Smooth muscle cell (in vitro differentiated cells): ENCODE data around the gene MYLK4. TPM values are rescaled to one million over a fixed set of nuclear protein-coding genes. Genes with fewer than 3 reads are reported as not detected.
A peak's percentile ranks its signal among the peaks of the same experiment; 100 is the strongest.

ENCODE experiments used
- DNase-seq: peaks from one replicate; lab custom pipeline; 2025; ENCODE audit not compliant: unreplicated experiment; lab: John Stamatoyannopoulos, UW
- H2AFZ ChIP-seq: fragments of 200-600 bp; sonication (generic); 2 replicates; pipeline ENCODE4 v1.6.0; 2016; ENCODE audit warnings: antibody characterized with exemption, low read depth, mild to moderate bottlenecking
- H3F3A ChIP-seq: fragments of 200-600 bp; sonication (generic); 2 replicates; pipeline ENCODE4 v1.6.0; 2017; ENCODE audit warnings: antibody characterized with exemption, low read depth
- H3K27ac ChIP-seq: fragments of 200-600 bp; sonication (generic); 2 replicates; pipeline ENCODE4 v1.5.1; 2016; ENCODE audit warnings: low read depth, mild to moderate bottlenecking
- H3K27me3 ChIP-seq: fragments of 200-600 bp; sonication (generic); 2 replicates; pipeline ENCODE4 v1.6.1; 2016; ENCODE audit warnings: low read depth, mild to moderate bottlenecking
- H3K36me3 ChIP-seq: fragments of 200-600 bp; sonication (generic); 2 replicates; pipeline ENCODE4 v1.5.1; 2016; ENCODE audit warnings: low read depth
- H3K4me1 ChIP-seq: fragments of 200-600 bp; sonication (generic); 2 replicates; pipeline ENCODE4 v1.5.1; 2016; ENCODE audit warnings: low read depth
- H3K4me2 ChIP-seq: fragments of 200-600 bp; sonication (generic); 2 replicates; pipeline ENCODE4 v1.6.0; 2016; ENCODE audit warnings: mild to moderate bottlenecking
- H3K4me3 ChIP-seq: fragments of 200-600 bp; sonication (generic); 2 replicates; pipeline ENCODE4 v1.5.1; 2016; ENCODE audit warnings: mild to moderate bottlenecking
- H3K79me2 ChIP-seq: fragments of 200-600 bp; sonication (generic); 2 replicates; pipeline ENCODE4 v1.6.0; 2016; ENCODE audit warnings: low read depth, mild to moderate bottlenecking
- H3K9ac ChIP-seq: fragments of 200-600 bp; sonication (generic); 2 replicates; pipeline ENCODE4 v1.6.0; 2016; ENCODE audit warnings: low read depth
- H3K9me3 ChIP-seq: fragments of 200-600 bp; sonication (generic); replicated peaks from 2 replicates; pipeline ENCODE4 v1.5.1; 2016; ENCODE audit warnings: low read depth
- H4K20me1 ChIP-seq: fragments of 200-600 bp; sonication (generic); 2 replicates; pipeline ENCODE4 v1.6.0; 2016; ENCODE audit warnings: low read depth
- WGBS: methylation state at CpG from one replicate; pipeline ENCODE4 v1.1.7; 2016; ENCODE audit warnings: low lambda C conversion rate; 5-methylcytosine and 5-hydroxymethylcytosine counted together
- polyA plus RNA-seq: library from polyadenylated mRNA; unstranded; fragments of >200 nt; fragmentation: Nextera tagmentation; extraction: Ambion mirVana; gene quantifications from 2 replicates; pipeline ENCODE4 v1.2.1, GENCODE V29; 2016
- total RNA-seq: library from RNA; depleted of rRNA; stranded (reverse); fragments of >200 nt; gene quantifications from 2 replicates; pipeline ENCODE4 v1.2.3, GENCODE V29; 2014
- TF ChIP-seq, protein P1 (sequence below): fragments of 200-600 bp; sonication (generic); IDR thresholded peaks from 2 replicates; pipeline ENCODE4 v1.5.1; 2017; ENCODE audit warnings: borderline replicate concordance, mild to moderate bottlenecking, antibody characterized with exemption; ENCODE audit not compliant: insufficient read depth, poor library complexity, severe bottlenecking

MYLK4 gene
- total and polyA plus RNA-seq, 2 experiments from 2014 or later, result 0.21 to 0.90 TPM

DNA sequence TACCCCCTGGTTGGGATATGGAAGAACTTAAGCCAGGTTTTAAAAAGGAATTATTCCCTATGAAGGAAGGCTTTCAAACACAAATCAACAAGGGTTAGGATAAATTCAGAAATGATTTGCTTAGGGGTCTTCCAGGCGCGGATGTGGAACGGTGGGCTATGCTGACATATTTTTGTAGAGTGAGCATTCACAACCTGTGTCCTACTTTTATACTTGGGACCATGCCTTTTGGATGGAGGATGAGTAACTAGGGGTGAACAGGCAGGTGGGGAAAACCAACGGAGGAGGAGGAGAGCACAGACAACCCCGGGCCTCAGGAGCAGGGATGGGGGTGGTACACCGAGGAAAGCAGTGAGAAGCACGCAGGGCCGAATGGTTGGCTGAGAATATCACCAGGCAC is 5.9 kb downstream of the MYLK4 start:
- Histone ChIP-seq H3K4me2 (no peak overlapping the region), H3K4me1 (peaks cover 23% of the 10 kb centered on the region), H3K36me3 (no peaks in the 10 kb centered on the region), H3F3A (no peaks in the 10 kb centered on the region), H3K9ac (no peak overlapping the region), H3K27me3 (no peaks in the 10 kb centered on the region), H3K4me3 (no peak overlapping the region), H3K27ac (no peak overlapping the region), H3K79me2 (no peaks in the 10 kb centered on the region), H2AFZ (no peak overlapping the region), H3K9me3 (no peaks in the 10 kb centered on the region), H4K20me1 (no peaks in the 10 kb centered on the region)
- WGBS, result 87% methylated on average over 8 of the region's 8 CpGs
- TF ChIP-seq, protein P1, sequence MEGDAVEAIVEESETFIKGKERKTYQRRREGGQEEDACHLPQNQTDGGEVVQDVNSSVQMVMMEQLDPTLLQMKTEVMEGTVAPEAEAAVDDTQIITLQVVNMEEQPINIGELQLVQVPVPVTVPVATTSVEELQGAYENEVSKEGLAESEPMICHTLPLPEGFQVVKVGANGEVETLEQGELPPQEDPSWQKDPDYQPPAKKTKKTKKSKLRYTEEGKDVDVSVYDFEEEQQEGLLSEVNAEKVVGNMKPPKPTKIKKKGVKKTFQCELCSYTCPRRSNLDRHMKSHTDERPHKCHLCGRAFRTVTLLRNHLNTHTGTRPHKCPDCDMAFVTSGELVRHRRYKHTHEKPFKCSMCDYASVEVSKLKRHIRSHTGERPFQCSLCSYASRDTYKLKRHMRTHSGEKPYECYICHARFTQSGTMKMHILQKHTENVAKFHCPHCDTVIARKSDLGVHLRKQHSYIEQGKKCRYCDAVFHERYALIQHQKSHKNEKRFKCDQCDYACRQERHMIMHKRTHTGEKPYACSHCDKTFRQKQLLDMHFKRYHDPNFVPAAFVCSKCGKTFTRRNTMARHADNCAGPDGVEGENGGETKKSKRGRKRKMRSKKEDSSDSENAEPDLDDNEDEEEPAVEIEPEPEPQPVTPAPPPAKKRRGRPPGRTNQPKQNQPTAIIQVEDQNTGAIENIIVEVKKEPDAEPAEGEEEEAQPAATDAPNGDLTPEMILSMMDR, result no peak
- no peak for DNase-seq

DNA sequence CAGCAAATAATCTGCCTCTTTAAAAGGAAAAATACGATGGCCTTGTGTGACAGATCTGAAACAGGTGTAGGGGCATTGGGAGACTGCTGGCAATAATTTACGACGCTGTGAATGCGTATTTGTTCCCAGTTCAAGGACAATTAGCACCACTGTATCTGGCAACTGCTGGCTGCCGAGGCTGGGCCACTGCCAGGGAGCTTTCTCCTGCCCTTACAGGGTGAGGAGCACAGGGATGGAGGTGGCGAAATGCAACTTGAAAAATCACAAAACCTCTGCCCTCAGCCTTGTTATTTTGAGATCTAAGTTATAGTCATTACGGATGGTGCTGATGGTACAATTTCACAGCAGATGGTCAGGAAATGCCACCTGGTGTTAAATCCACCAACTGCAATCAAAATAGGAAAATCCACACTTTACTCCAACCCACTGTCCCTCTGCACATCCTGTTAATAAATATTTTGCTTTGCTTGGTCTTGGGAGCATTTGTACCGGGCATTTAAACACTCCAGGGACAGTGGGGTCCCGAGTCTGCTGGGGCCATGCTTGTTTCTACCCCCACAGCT is 6.4 kb downstream of the MYLK4 start:
- no peaks in the 10 kb centered on the region for H3K27me3 ChIP-seq
- H2AFZ ChIP-seq, result no peak overlapping the region
- 86% methylated on average over 9 of the region's 9 CpGs for WGBS
- no peak overlapping the region for H3K4me3 ChIP-seq
- TF ChIP-seq, protein P1, result peak; percentile 9
- H3K9ac ChIP-seq, result no peak overlapping the region
- H3K4me2 ChIP-seq, result no peak overlapping the region
- H4K20me1 ChIP-seq, result no peaks in the 10 kb centered on the region
- H3K36me3 ChIP-seq, result no peaks in the 10 kb centered on the region
- H3K4me1 ChIP-seq, result peaks cover 18% of the 10 kb centered on the region
- H3F3A ChIP-seq, result no peaks in the 10 kb centered on the region
- DNase-seq, result no peak
- no peak overlapping the region for H3K27ac ChIP-seq
- no peaks in the 10 kb centered on the region for H3K79me2 ChIP-seq
- H3K9me3 ChIP-seq, result no peaks in the 10 kb centered on the region

DNA sequence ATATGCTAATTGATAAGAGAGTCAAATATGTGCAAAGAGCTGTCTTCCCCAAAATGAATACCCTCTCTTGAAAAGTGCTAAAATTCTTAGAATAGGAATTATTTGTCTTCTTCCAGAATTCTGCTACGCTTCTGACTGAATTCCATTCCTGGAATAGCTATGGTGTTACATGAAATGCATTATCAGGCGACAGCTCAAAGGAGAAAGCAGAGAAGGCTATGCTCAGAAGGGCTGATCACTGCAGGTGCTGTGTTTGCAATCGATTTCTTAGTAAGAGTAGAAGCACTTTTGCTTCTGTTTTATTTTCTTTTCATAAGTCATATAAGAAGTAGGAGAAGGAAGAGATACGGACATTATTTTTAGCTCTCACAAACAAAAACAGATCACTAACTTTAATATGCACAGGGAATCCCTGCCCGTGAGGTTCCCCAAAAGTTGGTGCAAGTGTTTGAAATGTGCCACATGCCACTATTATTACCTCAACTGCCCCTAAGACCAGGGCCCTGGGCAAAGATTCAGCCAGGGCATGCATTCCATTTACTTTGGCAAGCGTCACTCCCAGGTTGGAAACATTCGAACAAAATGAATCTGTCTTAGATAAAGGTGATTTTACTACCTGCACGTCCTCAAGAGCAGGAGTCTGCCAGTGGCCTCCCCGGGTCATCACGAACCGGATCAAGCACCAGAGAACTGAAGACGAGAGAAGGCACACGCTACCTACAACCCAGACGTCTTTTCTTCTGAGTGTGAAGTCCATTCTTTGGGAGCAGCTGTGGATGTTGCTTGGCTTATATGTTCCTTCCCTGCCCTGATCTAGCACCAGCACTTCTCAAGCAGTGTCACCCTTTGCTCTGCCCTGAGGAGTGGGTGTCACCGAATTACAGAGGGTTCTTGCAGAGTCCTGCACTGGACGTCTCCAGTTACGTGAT is 7.2 kb downstream of the MYLK4 start:
- no peaks in the 10 kb centered on the region for H3K27me3 ChIP-seq
- no peaks in the 10 kb centered on the region for H3K36me3 ChIP-seq
- DNase-seq, result no peak
- no peak overlapping the region for H3K9ac ChIP-seq
- no peaks in the 10 kb centered on the region for H3F3A ChIP-seq
- H3K79me2 ChIP-seq, result no peaks in the 10 kb centered on the region
- 87% methylated on average over 17 of the region's 17 CpGs for WGBS
- H2AFZ ChIP-seq, result no peak overlapping the region
- no peak overlapping the region for H3K4me2 ChIP-seq
- TF ChIP-seq, protein P1, result no peak
- peaks cover 11% of the 10 kb centered on the region for H3K4me1 ChIP-seq
- H3K4me3 ChIP-seq, result no peak overlapping the region
- H3K9me3 ChIP-seq, result no peaks in the 10 kb centered on the region
- no peaks in the 10 kb centered on the region for H4K20me1 ChIP-seq
- H3K27ac ChIP-seq, result no peak overlapping the region

DNA sequence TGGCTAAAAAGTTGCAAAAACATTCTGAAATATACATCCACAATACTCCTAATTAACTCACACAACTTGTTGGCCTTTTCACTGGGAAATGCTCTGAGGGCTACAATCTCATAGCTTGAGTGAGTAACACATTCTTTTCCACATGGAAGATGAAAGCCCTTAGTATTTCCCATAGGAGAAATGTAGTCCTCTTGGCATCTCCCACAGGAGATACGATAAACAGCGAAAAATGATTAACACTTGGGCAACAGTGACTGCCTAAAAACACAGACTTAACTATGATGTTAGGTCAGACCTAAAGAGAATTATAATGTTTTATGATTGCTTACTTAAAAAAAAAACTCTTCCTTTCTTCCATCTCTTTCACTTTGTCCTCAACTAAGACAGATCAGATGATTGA is 9.0 kb downstream of the MYLK4 start:
- no peak overlapping the region for H3K4me2 ChIP-seq
- no peak overlapping the region for H3K9ac ChIP-seq
- no peak overlapping the region for H3K4me3 ChIP-seq

More for the DNA sequence above, 9.0 kb downstream of the MYLK4 start:
- Histone ChIP-seq H3K36me3 (no peaks in the 10 kb centered on the region), H3K27me3 (no peaks in the 10 kb centered on the region), H3F3A (no peaks in the 10 kb centered on the region), H2AFZ (no peak overlapping the region), H3K4me1 (peaks cover 9% of the 10 kb centered on the region), H4K20me1 (no peaks in the 10 kb centered on the region), H3K27ac (no peak overlapping the region), H3K79me2 (no peaks in the 10 kb centered on the region), H3K9me3 (no peaks in the 10 kb centered on the region)
- no peak for DNase-seq
- 71% methylated on average over 2 of the region's 2 CpGs for WGBS
- TF ChIP-seq, protein P1, result no peak
